Ovary (tissue), 3 donors: ENCODE results near the gene THAP8.
"Not testable (repeated sequence)": the region's sequence is repeated elsewhere in the genome, so short reads cannot be mapped to it uniquely, and the experiment has no call there.

ENCODE experiments used
- EP300 ChIP-seq: sonication (generic); formaldehyde crosslinking; IDR thresholded peaks from one replicate; pipeline ENCODE4 v1.6.1; 2017; ENCODE audit warnings: antibody characterized with exemption
- POLR2A ChIP-seq: fragments of 450-650 bp; IDR thresholded peaks from one replicate; pipeline ENCODE4 v1.6.1; 2017; ENCODE audit warnings: antibody characterized with exemption, mild to moderate bottlenecking, moderate library complexity
- TF ChIP-seq, protein P1 (sequence below), 3 donors: fragments of 450-650 bp in 2 of 3; fragments of 200-600 bp in 1 of 3; IDR thresholded peaks; one replicate each; pipeline versions ENCODE4 v1.5.1 to v1.8.0; 2016 to 2022; ENCODE audit warnings: antibody characterized with exemption in 3 of 3, mild to moderate bottlenecking in 1 of 3
- donor health status: DM: no; HTN: no; CAD: no.

DNA sequence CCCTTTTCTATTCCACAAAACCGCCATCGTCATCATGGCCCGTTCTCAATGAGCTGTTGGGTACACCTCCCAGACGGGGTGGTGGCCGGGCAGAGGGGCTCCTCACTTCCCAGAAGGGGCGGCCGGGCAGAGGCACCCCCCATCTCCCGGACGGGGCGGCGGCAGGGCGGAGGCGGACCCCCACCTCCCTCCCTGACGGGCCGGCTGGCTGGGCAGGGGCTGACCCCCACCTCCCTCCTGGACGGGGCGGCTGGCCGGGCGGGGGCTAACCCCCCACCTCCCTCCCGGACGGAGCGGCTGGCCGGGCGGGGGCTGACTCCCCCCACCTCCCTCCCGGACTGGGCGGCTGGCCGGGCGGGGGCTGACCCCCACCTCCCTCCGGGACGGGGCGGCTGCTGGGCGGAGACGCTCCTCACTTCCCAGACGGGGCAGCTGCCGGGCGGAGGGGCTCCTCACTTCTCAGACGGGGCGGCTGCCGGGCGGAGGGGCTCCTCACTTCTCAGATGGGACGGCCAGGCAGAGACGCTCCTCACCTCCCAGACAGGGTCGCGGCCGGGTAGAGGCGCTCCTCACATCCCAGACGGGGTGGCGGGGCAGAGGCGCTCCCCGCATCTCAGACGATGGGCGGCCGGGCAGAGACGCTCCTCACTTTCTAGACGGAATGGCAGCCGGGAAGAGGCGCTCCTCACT, 14.9 kb upstream of the THAP8 start:
- TF ChIP-seq POLR2A, EP300: not testable (repeated sequence)
- TF ChIP-seq, protein P1, sequence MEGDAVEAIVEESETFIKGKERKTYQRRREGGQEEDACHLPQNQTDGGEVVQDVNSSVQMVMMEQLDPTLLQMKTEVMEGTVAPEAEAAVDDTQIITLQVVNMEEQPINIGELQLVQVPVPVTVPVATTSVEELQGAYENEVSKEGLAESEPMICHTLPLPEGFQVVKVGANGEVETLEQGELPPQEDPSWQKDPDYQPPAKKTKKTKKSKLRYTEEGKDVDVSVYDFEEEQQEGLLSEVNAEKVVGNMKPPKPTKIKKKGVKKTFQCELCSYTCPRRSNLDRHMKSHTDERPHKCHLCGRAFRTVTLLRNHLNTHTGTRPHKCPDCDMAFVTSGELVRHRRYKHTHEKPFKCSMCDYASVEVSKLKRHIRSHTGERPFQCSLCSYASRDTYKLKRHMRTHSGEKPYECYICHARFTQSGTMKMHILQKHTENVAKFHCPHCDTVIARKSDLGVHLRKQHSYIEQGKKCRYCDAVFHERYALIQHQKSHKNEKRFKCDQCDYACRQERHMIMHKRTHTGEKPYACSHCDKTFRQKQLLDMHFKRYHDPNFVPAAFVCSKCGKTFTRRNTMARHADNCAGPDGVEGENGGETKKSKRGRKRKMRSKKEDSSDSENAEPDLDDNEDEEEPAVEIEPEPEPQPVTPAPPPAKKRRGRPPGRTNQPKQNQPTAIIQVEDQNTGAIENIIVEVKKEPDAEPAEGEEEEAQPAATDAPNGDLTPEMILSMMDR (IDR thresholded peaks at IDR 0.05), result not testable (repeated sequence)
